Naive thymus-derived CD4-positive, alpha-beta T cell (primary cell): ENCODE data around the gene HOXA9. TPM values are rescaled to one million over a fixed set of nuclear protein-coding genes. Genes with fewer than 3 reads are reported as not detected.
A peak's percentile ranks its signal among the peaks of the same experiment; 100 is the strongest.

ENCODE experiments used
- ATAC-seq: fragments of 150-1000 bp; cut with Tn5 transposase; 2 replicates; pipeline ENCODE4 v1.10.0; 2021; ENCODE audit warnings: mild to moderate bottlenecking, moderate library complexity
- CTCF ChIA-PET: fragments of 350-600 bp; sonication (Branson Sonifier 250); formaldehyde crosslinking; loops from one replicate; lab custom pipeline; 2021; ENCODE audit warnings: antibody characterized with exemption; lab: Charles Lee
- POLR2A ChIA-PET: fragments of 350-600 bp; sonication (Branson Sonifier 250); formaldehyde crosslinking; loops from one replicate; lab custom pipeline; 2021; ENCODE audit warnings: antibody characterized with exemption, inconsistent platforms; lab: Charles Lee
- DNase-seq, 9 donors: peaks; one replicate each; pipeline versions ENCODE4 v3.0.0 to v3.0.0-alpha.2; 2020 to 2022; ENCODE audit warnings: mixed read lengths in 1 of 9
- H3K27ac ChIP-seq: one replicate; pipeline ENCODE4 v1.7.0; 2013; ENCODE audit warnings: mild to moderate bottlenecking, low read depth, low read length, moderate library complexity
- H3K27me3 ChIP-seq, 2 donors: one replicate each; pipeline ENCODE4 v1.7.0; 2013; ENCODE audit warnings: low read length in 2 of 2, mild to moderate bottlenecking in 2 of 2, moderate library complexity in 2 of 2; ENCODE audit not compliant: control insufficient read depth in 2 of 2, insufficient read depth in 2 of 2
- H3K36me3 ChIP-seq, 3 experiments: 1 replicate in 2 of 3; 2 replicates in 1 of 3; pipeline ENCODE4 v1.7.0; 2013; ENCODE audit warnings: low read length in 3 of 3, mild to moderate bottlenecking in 3 of 3, moderate library complexity in 1 of 3; ENCODE audit not compliant: insufficient read depth in 3 of 3, control insufficient read depth in 2 of 3
- H3K4me1 ChIP-seq, 2 donors: one replicate each; pipeline ENCODE4 v1.7.0; 2013; ENCODE audit warnings: low read length in 2 of 2, mild to moderate bottlenecking in 2 of 2, moderate library complexity in 1 of 2; ENCODE audit not compliant: control insufficient read depth in 2 of 2, insufficient read depth in 2 of 2
- H3K4me3 ChIP-seq: 2 replicates; pipeline ENCODE4 v1.7.0; 2013; ENCODE audit warnings: mild to moderate bottlenecking, low read length
- H3K9me3 ChIP-seq, 3 experiments: 1 replicate in 2 of 3; 2 replicates in 1 of 3; pipeline ENCODE4 v1.7.0; 2013; ENCODE audit warnings: low read length in 3 of 3; ENCODE audit not compliant: control insufficient read depth in 2 of 3
- H3K27ac Mint-ChIP-seq, 9 donors: one replicate each; pipeline ENCODE4 v1.8.0; 2020 to 2022; ENCODE audit warnings: mixed read lengths in 9 of 9, mild to moderate bottlenecking in 8 of 9, moderate library complexity in 5 of 9, inconsistent platforms in 2 of 9
- H3K27me3 Mint-ChIP-seq, 5 donors: one replicate each; pipeline ENCODE4 v1.8.0; 2021 to 2022; ENCODE audit warnings: mixed read lengths in 5 of 5, mild to moderate bottlenecking in 1 of 5
- H3K36me3 Mint-ChIP-seq, 5 donors: one replicate each; pipeline ENCODE4 v1.8.0; 2020 to 2022; ENCODE audit warnings: mixed read lengths in 5 of 5, mild to moderate bottlenecking in 3 of 5, inconsistent platforms in 1 of 5
- H3K4me1 Mint-ChIP-seq, 7 donors: one replicate each; pipeline ENCODE4 v1.8.0; 2020 to 2022; ENCODE audit warnings: mixed read lengths in 7 of 7, mild to moderate bottlenecking in 3 of 7, inconsistent platforms in 1 of 7
- H3K4me3 Mint-ChIP-seq, 10 donors: one replicate each; pipeline ENCODE4 v1.8.0; 2020 to 2022; ENCODE audit warnings: mild to moderate bottlenecking in 10 of 10, mixed read lengths in 10 of 10, moderate library complexity in 6 of 10, inconsistent platforms in 2 of 10
- H3K9me3 Mint-ChIP-seq, 11 donors: one replicate each; pipeline ENCODE4 v1.8.0; 2020 to 2022; ENCODE audit warnings: mixed read lengths in 11 of 11, mild to moderate bottlenecking in 4 of 11, inconsistent platforms in 1 of 11, moderate library complexity in 1 of 11
- intact Hi-C, 2 donors: fragments of 100-400 bp; cut with micrococcal nuclease; formaldehyde crosslinking; loops; one replicate each; pipeline ENCODE4 v1.15.1; 2023
- polyA plus RNA-seq, 2 donors: library from polyadenylated mRNA; unstranded; fragments of 300-500 nt; fragmentation: Illumina TruSeq; gene quantifications; one replicate each; pipeline ENCODE4 v1.2.3, GENCODE V29; 2021
- total RNA-seq, 6 experiments: library from RNA in 5 of 6; stranded (reverse) in 5 of 6; gene quantifications; 1 replicate in 5 of 6; 2 replicates in 1 of 6; pipeline ENCODE4 v1.2.3 and lab custom pipeline; 2021 to 2026

HOXA9 gene
- total and polyA plus RNA-seq, 7 experiments from 2014 or later, result 0.70 to 1.7 TPM; not detected in 5

DNA sequence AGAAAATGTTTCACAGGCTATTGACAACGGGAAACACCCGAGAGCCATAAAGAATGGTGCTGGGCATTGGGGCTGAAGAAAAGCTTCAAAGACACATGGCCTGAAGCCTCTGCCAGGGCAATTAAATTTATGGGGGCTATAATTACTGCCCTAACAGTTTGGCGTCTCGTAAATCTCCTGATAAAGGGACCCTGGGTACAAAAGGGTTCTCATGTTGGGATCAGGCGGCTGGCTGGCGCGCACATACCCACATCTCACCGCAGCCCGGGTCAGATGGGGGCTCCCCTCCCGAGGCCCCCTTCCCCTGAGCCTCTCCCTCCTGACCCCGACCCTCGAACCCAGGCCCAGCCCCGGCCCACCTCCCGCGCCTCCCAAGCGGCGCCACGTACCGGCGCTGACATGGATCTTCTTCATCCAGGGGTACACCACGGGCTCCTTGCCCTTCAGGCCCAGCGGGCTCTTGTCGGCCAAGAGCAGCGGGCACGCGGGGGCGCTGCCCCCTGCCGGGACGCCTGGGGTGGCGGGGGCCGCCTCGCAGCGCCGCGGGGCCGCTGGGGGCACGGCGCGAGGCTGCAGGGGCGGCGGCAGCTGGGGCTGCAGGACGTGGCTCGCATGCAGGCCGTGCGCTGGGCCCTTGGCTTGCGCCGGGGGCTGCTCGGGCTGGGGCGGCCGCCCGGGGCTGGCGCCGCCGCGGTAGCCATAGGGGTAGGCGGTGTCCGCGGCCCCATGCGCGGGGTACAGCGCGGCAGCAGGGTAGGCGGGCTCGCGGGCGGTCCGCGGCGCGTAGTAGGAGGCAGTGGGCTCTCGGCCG is 35.4 kb downstream of the HOXA9 start:
- H3K4me1 ChIP-seq, result no peaks in the 10 kb centered on the region
- no peaks in the 10 kb centered on the region for H3K9me3 ChIP-seq
- ATAC-seq (peak; percentile 36), DNase-seq (no peak)
- Mint-ChIP-seq H3K4me1 (peaks cover 0 to 13% (median 0%) of the 10 kb centered on the region in 7 donors), H3K36me3 (peaks cover 0 to 2% (median 0%) of the 10 kb centered on the region in 5 donors), H3K27me3 (peaks cover 34 to 68% (median 57%) of the 10 kb centered on the region in 5 donors), H3K27ac (no peak overlapping the region), H3K9me3 (no peaks in the 10 kb centered on the region), H3K4me3 (peak overlapping the region in 8 of 10 donors; percentile 15 to 66 (median 36))
- H3K36me3 ChIP-seq, result no peaks in the 10 kb centered on the region
- CTCF ChIA-PET, result no interaction called here
- peaks cover 0 to 3% of the 10 kb centered on the region in 2 donors for H3K27me3 ChIP-seq
- POLR2A ChIA-PET, result no interaction called here
- H3K27ac ChIP-seq, result no peak overlapping the region
- intact Hi-C loops, result loop anchor here (2.0 to 5.0 kb wide), 2 partner anchors 33 kb away; partner anchors contain the start of gene HOXA1 (in 1 of the 2)
- H3K4me3 ChIP-seq, result peak overlapping the region; percentile 72

DNA sequence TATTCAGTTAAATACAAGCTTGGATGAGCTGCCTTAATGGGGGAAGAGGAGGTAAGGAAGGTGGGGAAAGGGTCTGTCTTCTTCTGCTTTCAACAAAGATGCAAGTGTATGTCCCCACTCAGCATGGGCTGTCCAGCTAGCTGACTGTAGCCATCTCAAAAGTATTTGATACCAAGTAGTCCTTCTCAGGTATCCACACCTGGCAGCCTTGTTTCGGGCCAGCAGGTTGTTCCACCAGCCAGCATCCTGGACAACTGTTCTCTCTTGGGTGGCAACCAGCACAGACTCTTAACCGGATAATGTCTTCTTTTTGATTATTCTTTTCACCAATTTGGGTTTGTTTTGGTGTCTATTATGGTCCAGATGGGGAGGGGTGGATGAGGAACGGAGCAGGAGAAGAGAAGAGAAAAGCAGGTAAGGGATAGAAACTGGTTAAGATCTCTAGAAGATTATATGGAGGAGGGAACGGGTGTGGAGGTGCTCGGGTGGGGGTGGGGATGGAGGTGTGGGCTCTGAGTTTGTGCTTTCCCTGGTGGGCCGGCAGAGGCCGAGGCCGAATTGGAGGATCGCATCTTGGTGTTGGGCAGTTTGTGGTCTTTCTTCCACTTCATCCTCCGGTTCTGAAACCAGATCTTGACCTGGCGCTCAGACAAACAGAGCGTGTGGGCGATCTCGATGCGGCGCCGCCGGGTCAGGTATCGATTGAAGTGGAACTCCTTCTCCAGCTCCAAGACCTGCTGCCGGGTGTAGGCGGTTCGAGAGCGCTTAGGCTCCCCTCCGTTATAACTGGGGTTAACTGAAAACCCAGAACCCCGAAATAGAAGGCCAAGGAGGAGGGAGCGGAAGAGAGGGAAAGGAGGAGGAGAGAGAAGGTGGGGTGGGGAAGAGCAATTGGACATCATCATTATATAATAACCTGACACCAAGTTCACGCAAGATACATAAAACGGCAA is 36.3 kb downstream of the HOXA9 start:
- no peak for DNase-seq
- ChIA-PET POLR2A (no interaction called here), CTCF (no interaction called here)
- no peaks in the 10 kb centered on the region for H3K9me3 ChIP-seq
- no peaks in the 10 kb centered on the region for H3K27me3 ChIP-seq
- no peaks in the 10 kb centered on the region for H3K36me3 ChIP-seq
- H3K9me3 Mint-ChIP-seq, result no peaks in the 10 kb centered on the region
- intact Hi-C loops, result no loop called here
- H3K4me1 ChIP-seq, result no peaks in the 10 kb centered on the region
- H3K27ac ChIP-seq, result no peak overlapping the region
- H3K4me3 Mint-ChIP-seq, result peak overlapping the region in 8 of 10 donors; percentile 15 to 66 (median 42)
- H3K27ac Mint-ChIP-seq, result peak overlapping the region in 2 of 9 donors; percentile 23 to 60
- H3K4me3 ChIP-seq, result no peak overlapping the region
- peaks cover 34 to 60% (median 59%) of the 10 kb centered on the region in 5 donors for H3K27me3 Mint-ChIP-seq
- ATAC-seq, result no peak
- H3K36me3 Mint-ChIP-seq, result peaks cover 0 to 2% (median 0%) of the 10 kb centered on the region in 5 donors
- peaks cover 0 to 4% (median 0%) of the 10 kb centered on the region in 7 donors for H3K4me1 Mint-ChIP-seq

DNA sequence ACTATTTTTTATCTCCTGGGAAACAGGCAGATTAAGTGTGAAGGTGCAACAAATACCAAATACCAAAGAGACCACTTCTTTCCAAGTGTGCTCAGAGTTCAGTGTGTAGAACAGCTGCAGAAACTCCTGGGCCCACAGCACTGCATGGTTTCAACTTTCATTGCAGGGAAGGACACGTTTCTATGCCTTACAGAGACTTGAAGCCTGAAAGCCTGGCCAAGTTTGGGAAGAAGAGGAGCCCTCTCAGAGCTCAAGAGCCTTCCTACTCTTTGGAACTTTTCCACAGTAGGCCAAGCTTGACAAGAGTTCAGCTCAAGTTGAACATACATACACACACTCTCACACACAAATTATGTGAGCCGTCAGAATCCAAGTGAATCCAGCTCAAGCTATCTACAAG is 37.3 kb downstream of the HOXA9 start:
- H3K9me3 Mint-ChIP-seq, result no peaks in the 10 kb centered on the region
- intact Hi-C loops, result no loop called here
- H3K9me3 ChIP-seq, result no peaks in the 10 kb centered on the region
- no peak overlapping the region for H3K4me3 Mint-ChIP-seq
- H3K27me3 ChIP-seq, result no peaks in the 10 kb centered on the region
- no peaks in the 10 kb centered on the region for H3K4me1 ChIP-seq
- H3K27ac Mint-ChIP-seq, result no peak overlapping the region
- H3K36me3 ChIP-seq, result no peaks in the 10 kb centered on the region
- ATAC-seq (no peak), DNase-seq (no peak)
- H3K27ac ChIP-seq, result no peak overlapping the region
- peaks cover 0 to 2% (median 0%) of the 10 kb centered on the region in 7 donors for H3K4me1 Mint-ChIP-seq
- ChIA-PET CTCF (no interaction called here), POLR2A (no interaction called here)
- no peak overlapping the region for H3K4me3 ChIP-seq
- H3K36me3 Mint-ChIP-seq, result peaks cover 0 to 2% (median 0%) of the 10 kb centered on the region in 5 donors
- peaks cover 36 to 61% (median 50%) of the 10 kb centered on the region in 5 donors for H3K27me3 Mint-ChIP-seq

DNA sequence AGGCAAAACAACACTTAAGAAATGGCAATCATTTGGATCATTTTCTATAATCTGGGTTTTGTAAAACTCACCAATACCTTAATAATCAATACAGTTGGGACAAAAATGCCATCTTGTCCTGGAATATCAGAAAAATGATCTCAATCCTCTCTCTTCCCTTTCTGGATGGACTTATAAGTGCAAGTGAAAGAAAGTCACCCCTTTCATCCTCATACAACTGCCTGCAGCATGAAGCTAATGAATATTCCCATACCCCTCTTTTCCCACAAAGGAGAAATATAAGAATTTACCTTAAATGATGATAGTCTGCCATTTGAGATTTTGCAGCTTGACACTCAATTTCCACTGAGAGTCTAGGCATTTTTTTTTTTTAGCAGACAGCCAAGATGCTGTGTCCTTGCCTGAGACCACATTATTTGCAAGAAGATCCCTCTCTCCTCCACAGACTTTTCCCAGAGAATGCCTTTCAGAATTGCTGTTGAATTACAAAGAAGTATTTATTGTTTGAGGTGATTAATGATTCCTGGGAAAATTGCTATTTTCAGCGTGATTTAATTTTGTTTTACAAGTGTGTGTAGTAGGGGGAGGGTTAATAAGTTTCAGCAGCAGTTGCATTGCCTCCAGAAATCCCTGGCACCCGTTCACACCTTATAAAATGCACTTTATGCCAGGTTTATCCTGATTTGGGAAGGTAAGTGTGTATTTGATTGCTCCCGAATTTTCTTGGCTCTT is 38.6 kb downstream of the HOXA9 start:
- intact Hi-C loops, result no loop called here
- no peaks in the 10 kb centered on the region for H3K9me3 ChIP-seq
- no peaks in the 10 kb centered on the region for H3K4me1 ChIP-seq
- ChIA-PET CTCF (no interaction called here), POLR2A (interaction anchor here (0.6 kb wide), 1 partner anchor 519 kb away, joined by 3 read pairs; no protein-coding TSS in a partner anchor)
- Mint-ChIP-seq H3K27me3 (peaks cover 34 to 55% (median 41%) of the 10 kb centered on the region in 5 donors), H3K9me3 (no peaks in the 10 kb centered on the region), H3K4me1 (peaks cover 0 to 2% (median 0%) of the 10 kb centered on the region in 7 donors), H3K36me3 (peaks cover 0 to 2% (median 0%) of the 10 kb centered on the region in 5 donors), H3K4me3 (no peak overlapping the region), H3K27ac (no peak overlapping the region)
- H3K36me3 ChIP-seq, result no peaks in the 10 kb centered on the region
- ATAC-seq, result no peak
- DNase-seq, result no peak
- no peaks in the 10 kb centered on the region for H3K27me3 ChIP-seq
- H3K4me3 ChIP-seq, result no peak overlapping the region
- no peak overlapping the region for H3K27ac ChIP-seq

DNA sequence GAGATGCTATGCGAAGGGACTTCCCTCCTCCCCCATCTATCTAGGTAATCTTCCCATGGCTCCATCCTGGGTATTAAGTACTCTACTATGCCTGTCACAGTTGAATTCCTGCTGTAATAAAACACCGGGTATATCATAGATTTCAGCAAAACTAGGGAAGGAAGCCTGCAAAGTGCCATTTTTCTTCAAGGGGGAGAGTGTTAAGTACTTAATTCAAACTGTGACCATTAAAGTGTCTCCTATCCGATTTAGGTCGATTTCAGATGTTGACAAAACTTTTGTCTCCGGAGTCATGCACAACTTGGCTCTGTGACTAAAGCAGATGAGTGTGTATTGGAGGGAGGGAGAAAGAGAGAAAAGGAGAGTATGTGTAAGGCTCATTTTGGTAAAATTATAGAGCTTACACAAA is 39.3 kb downstream of the HOXA9 start:
- CTCF ChIA-PET, result no interaction called here

More for the DNA sequence above, 39.3 kb downstream of the HOXA9 start:
- H3K4me3 Mint-ChIP-seq, result no peak overlapping the region
- no peak for ATAC-seq
- H3K4me1 ChIP-seq, result no peaks in the 10 kb centered on the region
- H3K27ac ChIP-seq, result no peak overlapping the region
- intact Hi-C loops, result no loop called here
- H3K9me3 ChIP-seq, result no peaks in the 10 kb centered on the region
- peaks cover 0 to 2% (median 0%) of the 10 kb centered on the region in 5 donors for H3K36me3 Mint-ChIP-seq
- no peaks in the 10 kb centered on the region for H3K27me3 ChIP-seq
- POLR2A ChIA-PET, result no interaction called here
- H3K36me3 ChIP-seq, result no peaks in the 10 kb centered on the region
- no peaks in the 10 kb centered on the region for H3K9me3 Mint-ChIP-seq
- H3K27ac Mint-ChIP-seq, result no peak overlapping the region
- no peak for DNase-seq
- H3K27me3 Mint-ChIP-seq, result peaks cover 30 to 55% (median 37%) of the 10 kb centered on the region in 5 donors
- H3K4me3 ChIP-seq, result no peak overlapping the region
- H3K4me1 Mint-ChIP-seq, result peaks cover 0 to 2% (median 0%) of the 10 kb centered on the region in 7 donors
